Gastrocnemius medialis (tissue), 4 donors: ENCODE measurements around the gene PODNL1. TPM values are rescaled to one million over a fixed set of nuclear protein-coding genes. Genes with fewer than 3 reads are reported as not detected.

Source experiments
- ATAC-seq, 2 donors: fragments of 150-250 bp; one replicate each; pipeline ENCODE4 v1.9.1; 2016
- DNase-seq, 2 donors: peaks; one replicate each; pipeline ENCODE4 v3.0.0-alpha.2; 2019
- H3K27ac ChIP-seq, 4 donors: fragments of 200-600 bp; sonication (generic); 1 replicate in 1 of 4; 2 replicates in 3 of 4; pipeline ENCODE4 v1.5.1; 2016 to 2018; ENCODE audit warnings: mild to moderate bottlenecking in 2 of 4, moderate library complexity in 1 of 4
- H3K27me3 ChIP-seq, 3 donors: fragments of 200-600 bp; sonication (generic) in 2 of 3; 1 replicate in 1 of 3; 2 replicates in 2 of 3; pipeline versions ENCODE4 v1.5.1 to v1.6.0; 2016 to 2019; ENCODE audit warnings: mild to moderate bottlenecking in 1 of 3, moderate library complexity in 1 of 3
- H3K36me3 ChIP-seq, 2 donors: fragments of 200-600 bp; sonication (generic) in 1 of 2; one replicate each; pipeline ENCODE4 v1.5.1; 2017 to 2018
- H3K4me1 ChIP-seq, 2 donors: fragments of 200-600 bp; sonication (generic) in 1 of 2; one replicate each; pipeline ENCODE4 v1.5.1; 2016 to 2017; ENCODE audit warnings: mild to moderate bottlenecking in 2 of 2
- H3K4me3 ChIP-seq, 4 donors: fragments of 200-600 bp; sonication (generic) in 3 of 4; 1 replicate in 1 of 4; 2 replicates in 3 of 4; pipeline ENCODE4 v1.5.1; 2016 to 2019; ENCODE audit warnings: mild to moderate bottlenecking in 2 of 4
- H3K9me3 ChIP-seq, 3 donors: fragments of 200-600 bp; sonication (generic) in 2 of 3; 1 replicate in 1 of 3; 2 replicates in 2 of 3; pipeline ENCODE4 v1.5.1; 2016 to 2019
- CTCF ChIP-seq, 5 experiments: fragments of 450-650 bp in 3 of 5; fragments of 200-600 bp in 2 of 5; sonication (generic) in 2 of 5; IDR thresholded peaks in 4 of 5; conservative IDR thresholded peaks in 1 of 5; 1 replicate in 4 of 5; 2 replicates in 1 of 5; pipeline ENCODE4 v1.5.1; 2016 to 2019; ENCODE audit warnings: antibody characterized with exemption in 5 of 5, mild to moderate bottlenecking in 3 of 5, moderate library complexity in 3 of 5
- POLR2A ChIP-seq, 2 donors: fragments of 450-650 bp; IDR thresholded peaks; one replicate each; pipeline ENCODE4 v1.6.1; 2017; ENCODE audit warnings: antibody characterized with exemption in 2 of 2, mild to moderate bottlenecking in 2 of 2, moderate library complexity in 2 of 2
- in situ Hi-C, 4 donors: fragments of 200-750 bp; cut with MboI; loops; one replicate each; pipeline versions ENCODE4 v1.15.0 to v1.8.0; 2017; ENCODE audit warnings: low sequenced_read_pairs in 4 of 4
- intact Hi-C: fragments of 100-400 bp; cut with DNase I; formaldehyde crosslinking; loops from one replicate; pipeline ENCODE4 v1.15.1; 2023; ENCODE audit warnings: low total_unique reads
- total RNA-seq, 4 donors: library from RNA; depleted of rRNA; stranded (reverse); fragments of >200 nt; gene quantifications; one replicate each; pipeline versions ENCODE4 v1.1.0 to v1.2.3, GENCODE V29; 2016

Gene PODNL1
- total RNA-seq, 4 donors from 2014 or later, result 0.55 to 0.61 TPM; not detected in 2

GRCh38 chr19:13932911-13933393, 5.3 kb downstream of the PODNL1 start:
- in situ Hi-C loops, result no loop called here
- H3K4me1 ChIP-seq, result no peaks in the 10 kb centered on the region
- peaks cover 7 to 14% (median 11%) of the 10 kb centered on the region in 3 donors for H3K27me3 ChIP-seq
- TF ChIP-seq POLR2A (IDR thresholded peaks at IDR 0.05) (no peak), CTCF (IDR thresholded peaks at IDR 0.05 in 4 of 5, conservative IDR thresholded peaks at IDR 0.05 in 1 of 5) (no peak)
- no peak overlapping the region for H3K4me3 ChIP-seq
- intact Hi-C loops, result no loop called here
- H3K36me3 ChIP-seq, result no peaks in the 10 kb centered on the region
- H3K9me3 ChIP-seq, result no peaks in the 10 kb centered on the region
- no peak for ATAC-seq
- no peak overlapping the region for H3K27ac ChIP-seq
- no peak for DNase-seq

- Histone ChIP-seq H3K4me3 (no peak overlapping the region), H3K27ac (no peak overlapping the region)
Observed at GRCh38 chr19:13932149-13932637, 6.0 kb downstream of the PODNL1 start.

GRCh38 chr19:13931391-13932148, 6.6 kb downstream of the PODNL1 start:
- H3K9me3 ChIP-seq, result no peaks in the 10 kb centered on the region
- no peak overlapping the region for H3K27ac ChIP-seq
- H3K36me3 ChIP-seq, result peaks cover 0 to 7% of the 10 kb centered on the region in 2 donors
- H3K27me3 ChIP-seq, result peaks cover 7% of the 10 kb centered on the region in 3 donors
- no peak for TF ChIP-seq CTCF (IDR thresholded peaks at IDR 0.05 in 4 of 5, conservative IDR thresholded peaks at IDR 0.05 in 1 of 5)
- no peak for TF ChIP-seq POLR2A (IDR thresholded peaks at IDR 0.05)
- no peak overlapping the region for H3K4me3 ChIP-seq
- in situ Hi-C loops (no loop called here), intact Hi-C loops (no loop called here)
- no peaks in the 10 kb centered on the region for H3K4me1 ChIP-seq
- no peak for DNase-seq
- ATAC-seq, result no peak

More at GRCh38 chr19:13932149-13932637, 6.0 kb downstream of the PODNL1 start:
- Histone ChIP-seq H3K4me1 (no peaks in the 10 kb centered on the region), H3K9me3 (no peaks in the 10 kb centered on the region), H3K27me3 (peaks cover 7% of the 10 kb centered on the region in 3 donors), H3K36me3 (peaks cover 0 to 1% of the 10 kb centered on the region in 2 donors)
- in situ Hi-C loops (no loop called here), intact Hi-C loops (no loop called here)
- ATAC-seq, result no peak
- TF ChIP-seq POLR2A (IDR thresholded peaks at IDR 0.05) (no peak), CTCF (IDR thresholded peaks at IDR 0.05 in 4 of 5, conservative IDR thresholded peaks at IDR 0.05 in 1 of 5) (no peak)
- no peak for DNase-seq

GRCh38 chr19:13930402-13930801, 7.8 kb downstream of the PODNL1 start:
- Histone ChIP-seq H3K9me3 (no peaks in the 10 kb centered on the region), H3K27me3 (peaks cover 0 to 3% (median 0%) of the 10 kb centered on the region in 3 donors), H3K36me3 (peaks cover 0 to 14% of the 10 kb centered on the region in 2 donors), H3K4me1 (no peaks in the 10 kb centered on the region), H3K4me3 (no peak overlapping the region), H3K27ac (no peak overlapping the region)
- no peak for DNase-seq
- ATAC-seq, result no peak
- in situ Hi-C loops, result no loop called here
- intact Hi-C loops, result no loop called here
- TF ChIP-seq CTCF (IDR thresholded peaks at IDR 0.05 in 4 of 5, conservative IDR thresholded peaks at IDR 0.05 in 1 of 5), result no peak
- TF ChIP-seq POLR2A (IDR thresholded peaks at IDR 0.05), result no peak
